Mucosa of descending colon (tissue), 3 donors: ENCODE data around the gene PALD1. TPM values are rescaled to one million over a fixed set of nuclear protein-coding genes. Genes with fewer than 3 reads are reported as not detected.

Experiments used
- ATAC-seq: fragments of 200-7000 bp; cut with Tn5 transposase; one replicate; pipeline ENCODE4 v1.9.1; 2020; ENCODE audit warnings: mild to moderate bottlenecking, moderate library complexity
- DNase-seq, 3 donors: peaks; one replicate each; pipeline ENCODE4 v3.0.0-alpha.2; 2020
- H3K36me3 ChIP-seq: fragments of 200-600 bp; one replicate; pipeline ENCODE4 v1.8.0; 2021; ENCODE audit warnings: low read depth, mild to moderate bottlenecking
- H3K4me1 ChIP-seq: fragments of 200-600 bp; one replicate; pipeline ENCODE4 v1.8.0; 2021; ENCODE audit warnings: low read depth, mild to moderate bottlenecking
- H3K4me3 ChIP-seq: fragments of 200-600 bp; one replicate; pipeline ENCODE4 v1.8.0; 2021; ENCODE audit warnings: mild to moderate bottlenecking
- H3K9me3 ChIP-seq: fragments of 200-600 bp; one replicate; pipeline ENCODE4 v1.8.0; 2021; ENCODE audit warnings: mild to moderate bottlenecking
- CTCF ChIP-seq: fragments of 200-600 bp; IDR thresholded peaks from one replicate; pipeline ENCODE4 v1.8.0; 2022; ENCODE audit warnings: antibody characterized with exemption, mild to moderate bottlenecking
- intact Hi-C, 2 donors: fragments of 100-400 bp; cut with DNase I in 1 of 2; cut with micrococcal nuclease in 1 of 2; formaldehyde crosslinking; loops; one replicate each; pipeline versions ENCODE4 v1.11.0 to v1.11.1; 2022; cut with DNase I, micrococcal nuclease
- total RNA-seq, 3 donors: library from RNA; stranded (reverse); fragmentation: NEBNext Ultra II Directional in 2 of 3; extraction: Animal tissue kit (Norgen Biotek cat#: 25700) in 2 of 3; gene quantifications; one replicate each; pipeline versions ENCODE4 v1.2.1 to v1.2.4, GENCODE V29; 2021 to 2023
- donor health status: DM: no; HTN: no; CAD: no; lungs with moderate emphysema.
- donor health status: DM: no; HTN: no; CAD: no.
- donor health status: DM: no; HTN: yes; CAD: no.

PALD1 gene
- total RNA-seq, 3 donors from 2014 or later = 1.9 to 15.9 (median 3.2) TPM

GRCh38 chr10:70475661-70476060 is 2.9 kb upstream of the PALD1 start:
- Histone ChIP-seq H3K36me3 (no peaks in the 10 kb centered on the region), H3K4me1 (peaks cover 20% of the 10 kb centered on the region), H3K9me3 (no peaks in the 10 kb centered on the region), H3K4me3 (no peak overlapping the region)
- ATAC-seq (no peak), DNase-seq (no peak)
- intact Hi-C loops = no loop called here
- no peak for TF ChIP-seq CTCF

GRCh38 chr10:70476249-70477035 is 2.1 kb upstream of the PALD1 start:
- intact Hi-C loops = no loop called here
- Histone ChIP-seq H3K4me1 (peaks cover 20% of the 10 kb centered on the region), H3K9me3 (no peaks in the 10 kb centered on the region), H3K36me3 (no peaks in the 10 kb centered on the region), H3K4me3 (no peak overlapping the region)
- no peak for TF ChIP-seq CTCF
- DNase-seq (no peak), ATAC-seq (no peak)

DNA sequence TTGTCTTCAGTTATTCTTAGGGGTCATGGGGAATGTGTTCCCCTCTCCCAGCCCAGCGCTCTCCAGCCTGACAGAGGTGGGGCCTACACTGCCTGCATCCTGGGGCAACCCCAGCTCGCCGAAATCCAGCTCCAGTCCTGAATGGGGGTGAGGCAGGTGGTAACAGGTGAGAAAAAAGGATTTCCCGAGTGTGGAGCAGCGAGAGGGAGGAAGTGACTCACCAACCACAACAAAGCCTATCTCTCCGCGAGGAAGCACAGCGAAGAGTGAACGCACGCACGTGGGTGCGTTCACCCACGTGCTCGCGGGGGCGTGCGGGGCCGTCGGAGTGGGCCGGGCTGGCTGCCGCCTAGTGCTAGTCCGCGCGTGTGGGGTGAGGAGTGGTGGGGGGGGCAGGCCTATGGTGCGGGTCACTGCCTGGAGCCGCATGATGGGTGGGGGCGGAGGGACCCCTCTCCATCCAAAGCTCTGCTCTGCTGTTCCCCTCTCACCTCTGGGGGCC is 855 bp upstream of the PALD1 start:
- no peak for TF ChIP-seq CTCF
- ATAC-seq (peak; percentile 57), DNase-seq (peak in 2 of 3 donors; percentile 51 to 72)
- intact Hi-C loops = no loop called here
- Histone ChIP-seq H3K9me3 (no peaks in the 10 kb centered on the region), H3K36me3 (no peaks in the 10 kb centered on the region), H3K4me1 (peaks cover 20% of the 10 kb centered on the region), H3K4me3 (no peak overlapping the region)

GRCh38 chr10:70479165-70479581 is 606 bp downstream of the PALD1 start:
- no peak overlapping the region for H3K4me3 ChIP-seq
- no peaks in the 10 kb centered on the region for H3K36me3 ChIP-seq
- no peaks in the 10 kb centered on the region for H3K9me3 ChIP-seq
- peaks cover 20% of the 10 kb centered on the region for H3K4me1 ChIP-seq
- DNase-seq (no peak), ATAC-seq (no peak)
- intact Hi-C loops = no loop called here
- TF ChIP-seq CTCF = no peak

DNA sequence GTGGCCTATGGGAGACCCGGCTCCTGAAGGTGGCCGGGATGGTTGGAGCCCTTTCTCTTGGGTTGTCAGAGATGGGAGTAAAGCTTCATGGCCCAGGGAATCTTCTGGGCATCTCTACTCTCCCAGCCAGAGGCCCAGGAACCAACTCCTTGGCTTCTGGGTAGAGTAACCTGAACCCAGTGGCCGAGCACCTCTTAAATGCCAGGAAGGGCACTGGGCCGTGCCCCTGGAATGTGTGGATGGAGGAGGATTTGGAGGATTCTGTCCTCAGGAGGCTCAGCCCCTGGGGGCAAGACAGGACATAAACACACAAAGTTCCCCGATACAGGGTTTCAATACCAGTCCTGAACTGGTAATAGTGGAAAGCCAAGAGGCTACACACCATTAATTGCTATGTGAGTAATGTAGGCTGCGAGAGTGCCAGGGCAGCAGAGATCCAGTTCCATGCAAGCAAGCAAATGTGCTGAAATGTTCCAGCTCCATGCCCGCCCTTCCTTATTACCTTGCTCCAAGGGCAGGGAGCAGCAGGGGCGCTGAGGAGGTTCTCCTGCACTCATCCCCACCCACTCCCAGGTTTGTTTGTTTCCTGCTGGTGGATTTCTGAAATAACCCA is 1.2 kb downstream of the PALD1 start:
- Histone ChIP-seq H3K4me3 (no peak overlapping the region), H3K36me3 (no peaks in the 10 kb centered on the region), H3K4me1 (peaks cover 20% of the 10 kb centered on the region), H3K9me3 (no peaks in the 10 kb centered on the region)
- ATAC-seq (peak; percentile 58), DNase-seq (peak in 2 of 3 donors; percentile 39 to 48)
- intact Hi-C loops = no loop called here
- TF ChIP-seq CTCF = no peak
